NT2/D1 (cell line): ENCODE results near the gene CD8B.

Experiments
- SUZ12 ChIP-seq: IDR thresholded peaks from 2 replicates; pipeline ENCODE4 v1.6.1; 2011; ENCODE audit not compliant: insufficient read length, insufficient read depth; ENCODE audit errors: extremely low read depth
- YY1 ChIP-seq: IDR thresholded peaks from 2 replicates; pipeline ENCODE4 v1.6.1; 2011; ENCODE audit not compliant: insufficient read length, insufficient read depth
- ZNF274 ChIP-seq: IDR thresholded peaks from 2 replicates; pipeline ENCODE4 v1.6.1; 2011; ENCODE audit warnings: mild to moderate bottlenecking, low read depth, low read length

GRCh38 chr2:86832334-86833096, 29.2 kb downstream of the CD8B start:
- TF ChIP-seq YY1 = no peak
- TF ChIP-seq ZNF274 = no peak
- no peak for TF ChIP-seq SUZ12
